ENCODE data around the gene PACRG.

The PACRG gene

DNA sequence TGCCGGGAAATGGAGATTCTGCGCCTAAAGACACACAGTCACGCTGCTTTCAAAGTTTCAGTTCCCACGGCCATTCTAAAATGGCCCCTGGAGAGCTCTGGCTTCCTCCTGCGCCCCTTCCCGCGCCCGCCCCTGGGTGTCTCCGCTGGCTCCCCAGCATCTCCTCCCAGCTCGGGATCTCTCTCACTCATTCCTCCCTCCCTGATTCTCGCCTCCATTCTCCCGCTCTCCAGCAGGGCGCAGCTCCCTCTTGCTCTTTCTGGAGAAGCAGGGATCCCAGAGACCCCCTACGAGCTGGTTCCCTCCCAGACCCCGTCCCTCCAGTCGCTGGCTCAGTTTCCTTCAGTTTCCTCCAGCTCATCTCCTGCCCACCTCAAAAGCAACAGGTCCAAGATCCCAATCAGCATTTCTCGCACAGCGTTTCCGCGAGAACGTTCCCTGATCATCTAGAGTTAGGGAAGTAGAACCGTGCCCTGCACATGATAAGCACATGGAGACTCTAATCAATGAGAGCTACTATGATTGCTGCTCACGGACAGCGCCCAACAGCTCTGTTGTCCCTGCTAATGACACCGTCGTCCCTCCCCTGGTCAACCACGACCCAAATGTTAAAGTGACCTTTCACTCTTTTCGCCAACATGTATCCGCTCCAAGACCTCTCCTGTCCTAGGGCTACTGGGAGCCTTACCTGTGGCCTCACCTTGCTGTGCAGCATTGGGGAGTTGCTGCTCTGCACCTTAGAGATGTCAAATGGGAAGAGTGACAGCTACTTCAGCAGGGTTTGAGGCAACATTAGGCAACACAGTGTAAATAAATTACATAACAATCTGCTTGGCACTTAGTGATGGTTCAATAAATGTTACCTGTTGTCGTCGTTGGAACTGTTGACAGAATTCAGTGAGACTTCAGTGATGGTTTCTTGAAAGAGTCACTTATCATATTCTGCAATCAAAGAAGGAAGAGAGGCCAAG lies 468.2 kb downstream of the PACRG start:
- no peak overlapping the region for H3K4me3 ChIP-seq (ENCODE audit: low read depth, low read length)
- TF ChIP-seq MYC (IDR thresholded peaks at IDR 0.05; ENCODE audit: low read depth, low read length), result no peak
- TF ChIP-seq POLR2A (IDR thresholded peaks at IDR 0.05; ENCODE audit: extremely low read depth, insufficient read length), result no peak
- TF ChIP-seq, protein P1, sequence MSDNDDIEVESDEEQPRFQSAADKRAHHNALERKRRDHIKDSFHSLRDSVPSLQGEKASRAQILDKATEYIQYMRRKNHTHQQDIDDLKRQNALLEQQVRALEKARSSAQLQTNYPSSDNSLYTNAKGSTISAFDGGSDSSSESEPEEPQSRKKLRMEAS (IDR thresholded peaks at IDR 0.05; ENCODE audit: low read depth, low read length), result no peak
- TF ChIP-seq, protein P2, sequence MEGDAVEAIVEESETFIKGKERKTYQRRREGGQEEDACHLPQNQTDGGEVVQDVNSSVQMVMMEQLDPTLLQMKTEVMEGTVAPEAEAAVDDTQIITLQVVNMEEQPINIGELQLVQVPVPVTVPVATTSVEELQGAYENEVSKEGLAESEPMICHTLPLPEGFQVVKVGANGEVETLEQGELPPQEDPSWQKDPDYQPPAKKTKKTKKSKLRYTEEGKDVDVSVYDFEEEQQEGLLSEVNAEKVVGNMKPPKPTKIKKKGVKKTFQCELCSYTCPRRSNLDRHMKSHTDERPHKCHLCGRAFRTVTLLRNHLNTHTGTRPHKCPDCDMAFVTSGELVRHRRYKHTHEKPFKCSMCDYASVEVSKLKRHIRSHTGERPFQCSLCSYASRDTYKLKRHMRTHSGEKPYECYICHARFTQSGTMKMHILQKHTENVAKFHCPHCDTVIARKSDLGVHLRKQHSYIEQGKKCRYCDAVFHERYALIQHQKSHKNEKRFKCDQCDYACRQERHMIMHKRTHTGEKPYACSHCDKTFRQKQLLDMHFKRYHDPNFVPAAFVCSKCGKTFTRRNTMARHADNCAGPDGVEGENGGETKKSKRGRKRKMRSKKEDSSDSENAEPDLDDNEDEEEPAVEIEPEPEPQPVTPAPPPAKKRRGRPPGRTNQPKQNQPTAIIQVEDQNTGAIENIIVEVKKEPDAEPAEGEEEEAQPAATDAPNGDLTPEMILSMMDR (IDR thresholded peaks at IDR 0.05; ENCODE audit: low read depth, low read length), result no peak
- DNase-seq (ENCODE audit: low read depth), result no peak

DNA sequence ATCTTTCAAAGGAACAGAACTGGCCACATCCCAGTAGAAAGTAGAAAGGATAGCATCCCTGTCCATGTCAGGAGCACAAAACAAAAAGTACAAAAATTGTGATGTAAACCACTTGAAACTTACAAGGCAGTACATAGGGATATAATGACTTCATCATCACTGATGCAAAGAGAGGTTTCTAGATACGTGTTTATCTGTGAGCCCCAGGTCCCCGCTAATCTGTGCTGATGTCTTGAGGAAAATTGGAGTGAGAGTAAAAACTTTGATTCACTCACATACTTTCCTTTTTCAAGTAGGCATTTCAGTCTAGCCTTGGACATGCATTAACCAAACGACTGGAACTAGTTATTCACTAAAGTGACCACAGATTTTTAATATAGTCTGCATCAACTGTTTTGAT lies 470.1 kb downstream of the PACRG start:
- no peak for TF ChIP-seq MYC (IDR thresholded peaks at IDR 0.05; ENCODE audit: low read depth, low read length)
- TF ChIP-seq, protein P1 (IDR thresholded peaks at IDR 0.05; ENCODE audit: low read depth, low read length), result no peak
- TF ChIP-seq POLR2A (IDR thresholded peaks at IDR 0.05; ENCODE audit: extremely low read depth, insufficient read length), result no peak
- TF ChIP-seq, protein P2 (IDR thresholded peaks at IDR 0.05; ENCODE audit: low read depth, low read length), result no peak
- no peak for DNase-seq (ENCODE audit: low read depth)
- H3K4me3 ChIP-seq (ENCODE audit: low read depth, low read length), result no peak overlapping the region

DNA sequence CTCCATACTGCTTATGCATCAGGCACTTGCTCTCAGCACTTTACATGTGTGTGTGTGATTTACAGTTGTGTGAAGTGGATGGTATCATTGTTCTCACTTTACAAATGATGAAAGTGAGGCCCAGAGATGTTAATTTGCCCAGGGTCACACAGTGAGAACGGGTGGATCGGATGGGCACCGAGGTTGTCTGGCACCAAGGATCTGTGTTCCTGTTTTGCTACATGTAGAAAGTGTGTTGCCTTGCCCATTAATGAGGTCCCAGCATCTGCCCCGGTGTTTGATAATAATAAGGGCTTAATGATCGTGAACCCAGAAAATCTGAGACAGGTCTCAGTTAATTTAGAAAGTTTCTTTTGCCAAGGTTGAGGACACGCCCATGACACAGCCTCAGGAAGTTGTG lies 470.6 kb downstream of the PACRG start:
- TF ChIP-seq MYC (IDR thresholded peaks at IDR 0.05; ENCODE audit: low read depth, low read length) (no peak), POLR2A (IDR thresholded peaks at IDR 0.05; ENCODE audit: extremely low read depth, insufficient read length) (no peak)
- TF ChIP-seq, protein P2 (IDR thresholded peaks at IDR 0.05; ENCODE audit: low read depth, low read length), result no peak
- TF ChIP-seq, protein P1 (IDR thresholded peaks at IDR 0.05; ENCODE audit: low read depth, low read length), result no peak
- DNase-seq (ENCODE audit: low read depth), result no peak
- H3K4me3 ChIP-seq (ENCODE audit: low read depth, low read length), result no peak overlapping the region

DNA sequence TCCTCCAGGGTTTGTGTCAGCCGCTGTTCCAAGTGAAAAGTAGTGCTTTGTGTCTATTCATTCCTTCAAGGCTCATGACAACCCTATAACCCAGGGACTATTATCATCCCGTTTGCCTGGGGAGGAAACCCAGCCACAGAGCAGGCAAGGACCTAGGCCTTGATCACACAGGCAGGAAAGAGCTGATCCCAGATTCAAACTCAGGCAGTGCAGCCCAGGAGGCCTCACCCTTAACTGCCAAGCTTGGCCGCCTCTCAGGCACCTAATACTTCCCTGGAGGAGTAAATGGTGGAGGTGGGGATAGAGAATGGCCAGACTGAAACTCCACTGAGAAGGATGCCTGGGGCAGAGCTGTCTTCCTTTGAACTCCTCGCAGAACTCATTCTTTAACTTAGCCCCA lies 471.6 kb downstream of the PACRG start:
- no peak for DNase-seq (ENCODE audit: low read depth)
- no peak overlapping the region for H3K4me3 ChIP-seq (ENCODE audit: low read depth, low read length)
- TF ChIP-seq, protein P1 (IDR thresholded peaks at IDR 0.05; ENCODE audit: low read depth, low read length), result no peak
- TF ChIP-seq POLR2A (IDR thresholded peaks at IDR 0.05; ENCODE audit: extremely low read depth, insufficient read length) (no peak), MYC (IDR thresholded peaks at IDR 0.05; ENCODE audit: low read depth, low read length) (no peak)
- TF ChIP-seq, protein P2 (IDR thresholded peaks at IDR 0.05; ENCODE audit: low read depth, low read length), result no peak

DNA sequence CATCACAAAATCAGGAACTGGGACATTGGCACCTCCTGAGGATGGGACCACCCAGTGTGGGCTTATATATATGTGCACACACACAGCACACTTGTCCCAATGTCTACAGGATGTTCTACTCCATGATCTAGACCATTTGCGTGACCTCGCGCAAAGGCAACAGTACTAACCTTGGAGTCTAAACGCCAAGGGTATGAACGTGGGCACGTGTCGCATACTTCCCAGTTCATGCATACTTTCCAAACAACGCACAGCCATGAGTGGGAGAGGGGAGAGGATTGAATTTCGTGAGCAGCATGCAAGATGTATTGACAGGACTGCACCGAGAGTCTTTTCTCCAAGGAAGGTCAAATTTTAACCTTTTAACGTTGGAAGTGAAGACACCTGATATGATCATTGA lies 472.5 kb downstream of the PACRG start:
- TF ChIP-seq, protein P2 (IDR thresholded peaks at IDR 0.05; ENCODE audit: low read depth, low read length), result no peak
- TF ChIP-seq POLR2A (IDR thresholded peaks at IDR 0.05; ENCODE audit: extremely low read depth, insufficient read length) (no peak), MYC (IDR thresholded peaks at IDR 0.05; ENCODE audit: low read depth, low read length) (no peak)
- TF ChIP-seq, protein P1 (IDR thresholded peaks at IDR 0.05; ENCODE audit: low read depth, low read length), result no peak
- no peak overlapping the region for H3K4me3 ChIP-seq (ENCODE audit: low read depth, low read length)

More for the DNA sequence above, 472.5 kb downstream of the PACRG start:
- DNase-seq (ENCODE audit: low read depth), result no peak

All from NB4 (cell line).